ENCODE results near the gene MTFR1L.
A peak's percentile ranks its signal among the peaks of the same experiment; 100 is the strongest.

DNA sequence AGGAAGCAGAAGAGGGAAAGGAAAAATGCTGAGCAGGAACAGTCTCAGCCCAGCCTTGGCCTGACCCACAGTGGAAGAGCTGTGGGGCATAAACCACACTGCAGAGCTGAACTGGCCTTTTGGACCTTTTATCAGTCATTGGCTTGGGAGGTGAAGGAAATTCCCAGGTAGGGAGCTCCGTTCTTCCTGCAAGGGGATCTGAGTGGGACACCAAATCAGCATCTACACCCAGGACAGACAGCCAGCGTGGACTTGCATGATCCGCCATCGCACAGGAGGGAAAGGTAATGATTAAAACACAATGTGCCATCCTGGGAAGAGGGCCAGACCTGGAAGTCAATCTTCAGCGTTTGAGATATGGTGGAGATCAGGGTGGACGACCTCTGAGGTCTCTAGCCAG lies 1.2 kb upstream of the MTFR1L start:
- TF ChIP-seq, protein P1, sequence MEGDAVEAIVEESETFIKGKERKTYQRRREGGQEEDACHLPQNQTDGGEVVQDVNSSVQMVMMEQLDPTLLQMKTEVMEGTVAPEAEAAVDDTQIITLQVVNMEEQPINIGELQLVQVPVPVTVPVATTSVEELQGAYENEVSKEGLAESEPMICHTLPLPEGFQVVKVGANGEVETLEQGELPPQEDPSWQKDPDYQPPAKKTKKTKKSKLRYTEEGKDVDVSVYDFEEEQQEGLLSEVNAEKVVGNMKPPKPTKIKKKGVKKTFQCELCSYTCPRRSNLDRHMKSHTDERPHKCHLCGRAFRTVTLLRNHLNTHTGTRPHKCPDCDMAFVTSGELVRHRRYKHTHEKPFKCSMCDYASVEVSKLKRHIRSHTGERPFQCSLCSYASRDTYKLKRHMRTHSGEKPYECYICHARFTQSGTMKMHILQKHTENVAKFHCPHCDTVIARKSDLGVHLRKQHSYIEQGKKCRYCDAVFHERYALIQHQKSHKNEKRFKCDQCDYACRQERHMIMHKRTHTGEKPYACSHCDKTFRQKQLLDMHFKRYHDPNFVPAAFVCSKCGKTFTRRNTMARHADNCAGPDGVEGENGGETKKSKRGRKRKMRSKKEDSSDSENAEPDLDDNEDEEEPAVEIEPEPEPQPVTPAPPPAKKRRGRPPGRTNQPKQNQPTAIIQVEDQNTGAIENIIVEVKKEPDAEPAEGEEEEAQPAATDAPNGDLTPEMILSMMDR (IDR thresholded peaks at IDR 0.05), result no peak
- TF ChIP-seq POLR2AphosphoS5 (IDR thresholded peaks at IDR 0.05), result peak in 1 of 3 donors; percentile 4
- no peak for TF ChIP-seq POLR2A (IDR thresholded peaks at IDR 0.05)

Measured in stomach (tissue), 4 donors.